ENCODE data around the gene RIIAD1. TPM values are rescaled to one million over a fixed set of nuclear protein-coding genes. Genes with fewer than 3 reads are reported as not detected.
A peak's percentile ranks its signal among the peaks of the same experiment; 100 is the strongest.

The RIIAD1 gene
- total RNA-seq, 1 donor from 2014 or later: 0.14 TPM

DNA sequence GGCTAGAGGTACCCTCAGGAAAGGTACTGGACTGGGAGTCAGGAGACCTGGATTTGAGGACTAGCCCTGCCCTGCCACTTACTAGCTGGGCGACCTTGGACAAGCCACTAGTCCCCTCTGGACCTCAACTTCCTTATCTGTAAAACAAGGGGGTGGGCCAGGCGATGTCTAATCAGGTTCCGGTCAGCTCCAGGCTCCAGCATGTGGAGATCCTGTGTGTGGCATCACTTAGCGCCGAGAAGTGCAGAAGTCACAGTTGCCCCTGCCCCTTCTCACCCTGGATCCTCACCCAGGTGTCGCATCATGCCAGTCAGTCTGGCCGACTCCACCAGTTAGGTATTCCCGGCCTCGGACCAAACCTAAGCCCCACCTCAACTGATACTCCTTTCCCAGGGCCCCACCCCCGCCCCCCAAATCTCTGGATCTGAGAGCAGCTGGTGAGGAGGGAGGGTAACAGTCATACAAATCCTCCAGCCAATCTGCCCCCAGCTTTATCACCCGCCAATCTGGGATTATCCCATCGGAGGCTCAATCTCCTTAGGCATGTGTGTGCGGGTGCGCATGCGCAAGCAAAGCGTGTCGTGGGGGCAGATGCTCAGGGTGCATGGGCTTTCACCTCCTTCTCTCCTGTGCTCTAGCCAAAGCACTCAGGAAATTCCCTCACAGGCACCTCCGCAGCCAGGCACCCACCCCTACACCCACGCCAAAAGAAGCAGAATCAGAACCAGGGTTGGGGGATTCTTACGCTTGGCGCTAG, 10.1 kb upstream of the RIIAD1 start:
- DNase-seq (ENCODE audit: low read depth, low spot score): no peak
- Mint-ChIP-seq H3K27me3 (ENCODE audit: low read depth) (peaks cover 9% of the 10 kb centered on the region), H3K36me3 (ENCODE audit: low read depth) (no peaks in the 10 kb centered on the region), H3K27ac (ENCODE audit: unreplicated experiment) (no peak overlapping the region), H3K9me3 (no peaks in the 10 kb centered on the region), H3K4me1 (peaks cover 33% of the 10 kb centered on the region), H3K4me3 (no peak overlapping the region)
- TF ChIP-seq, protein P1, sequence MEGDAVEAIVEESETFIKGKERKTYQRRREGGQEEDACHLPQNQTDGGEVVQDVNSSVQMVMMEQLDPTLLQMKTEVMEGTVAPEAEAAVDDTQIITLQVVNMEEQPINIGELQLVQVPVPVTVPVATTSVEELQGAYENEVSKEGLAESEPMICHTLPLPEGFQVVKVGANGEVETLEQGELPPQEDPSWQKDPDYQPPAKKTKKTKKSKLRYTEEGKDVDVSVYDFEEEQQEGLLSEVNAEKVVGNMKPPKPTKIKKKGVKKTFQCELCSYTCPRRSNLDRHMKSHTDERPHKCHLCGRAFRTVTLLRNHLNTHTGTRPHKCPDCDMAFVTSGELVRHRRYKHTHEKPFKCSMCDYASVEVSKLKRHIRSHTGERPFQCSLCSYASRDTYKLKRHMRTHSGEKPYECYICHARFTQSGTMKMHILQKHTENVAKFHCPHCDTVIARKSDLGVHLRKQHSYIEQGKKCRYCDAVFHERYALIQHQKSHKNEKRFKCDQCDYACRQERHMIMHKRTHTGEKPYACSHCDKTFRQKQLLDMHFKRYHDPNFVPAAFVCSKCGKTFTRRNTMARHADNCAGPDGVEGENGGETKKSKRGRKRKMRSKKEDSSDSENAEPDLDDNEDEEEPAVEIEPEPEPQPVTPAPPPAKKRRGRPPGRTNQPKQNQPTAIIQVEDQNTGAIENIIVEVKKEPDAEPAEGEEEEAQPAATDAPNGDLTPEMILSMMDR (conservative IDR thresholded peaks at IDR 0.05): no peak

DNA sequence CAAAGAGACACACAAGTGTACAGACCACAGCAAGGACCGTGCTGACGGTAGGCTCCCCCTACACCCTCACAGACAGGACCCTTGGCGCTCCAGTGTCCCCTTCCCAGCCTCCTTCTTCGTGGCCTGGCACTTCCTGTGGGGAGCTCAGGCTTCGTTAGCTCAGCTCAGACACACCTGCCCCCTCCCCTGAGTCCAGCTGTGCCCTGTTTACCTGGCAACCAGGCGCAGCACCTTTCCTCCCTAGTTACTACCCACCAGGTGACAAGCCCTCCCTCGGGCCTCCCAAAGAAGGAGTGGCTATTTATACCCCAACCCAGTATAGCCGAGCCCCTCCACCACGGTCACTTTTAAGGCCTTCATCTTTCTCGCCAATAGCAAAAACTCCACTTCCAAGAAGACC, 9.4 kb upstream of the RIIAD1 start:
- no peaks in the 10 kb centered on the region for H3K36me3 Mint-ChIP-seq (ENCODE audit: low read depth)
- no peak overlapping the region for H3K4me3 Mint-ChIP-seq
- H3K27me3 Mint-ChIP-seq (ENCODE audit: low read depth): peaks cover 13% of the 10 kb centered on the region
- H3K27ac Mint-ChIP-seq (ENCODE audit: unreplicated experiment): no peak overlapping the region
- H3K4me1 Mint-ChIP-seq: peaks cover 37% of the 10 kb centered on the region
- no peak for DNase-seq (ENCODE audit: low read depth, low spot score)
- H3K9me3 Mint-ChIP-seq: no peaks in the 10 kb centered on the region
- TF ChIP-seq, protein P1 (conservative IDR thresholded peaks at IDR 0.05): no peak

GRCh38 chr1:151713044-151713443, 8.3 kb upstream of the RIIAD1 start:
- Mint-ChIP-seq H3K4me3 (no peak overlapping the region), H3K27ac (ENCODE audit: unreplicated experiment) (no peak overlapping the region), H3K9me3 (no peaks in the 10 kb centered on the region), H3K27me3 (ENCODE audit: low read depth) (peaks cover 24% of the 10 kb centered on the region), H3K4me1 (peaks cover 48% of the 10 kb centered on the region), H3K36me3 (ENCODE audit: low read depth) (no peaks in the 10 kb centered on the region)
- no peak for DNase-seq (ENCODE audit: low read depth, low spot score)
- TF ChIP-seq, protein P1 (conservative IDR thresholded peaks at IDR 0.05): no peak

DNA sequence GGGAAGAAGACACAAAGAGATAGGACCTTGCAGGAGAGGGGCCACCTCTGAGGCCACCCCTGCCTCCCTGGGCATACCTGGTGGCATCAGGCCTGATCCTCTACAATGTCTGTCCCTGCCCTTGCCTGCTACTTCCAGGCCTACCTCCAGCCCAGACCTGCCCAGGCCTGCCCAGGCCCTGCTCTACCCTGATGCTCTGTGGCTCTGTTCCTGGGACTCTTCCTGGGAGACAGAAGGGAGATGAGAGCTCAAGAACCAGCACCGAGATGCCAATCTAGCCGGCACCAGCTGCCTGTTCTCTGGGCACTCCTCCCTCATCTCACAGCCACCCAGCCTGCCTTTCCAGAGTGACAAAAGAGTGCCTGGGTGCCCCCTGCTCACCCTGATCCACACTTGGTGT, 7.4 kb upstream of the RIIAD1 start:
- no peak for DNase-seq (ENCODE audit: low read depth, low spot score)
- TF ChIP-seq, protein P1 (conservative IDR thresholded peaks at IDR 0.05): no peak
- Mint-ChIP-seq H3K9me3 (no peaks in the 10 kb centered on the region), H3K36me3 (ENCODE audit: low read depth) (no peaks in the 10 kb centered on the region), H3K4me3 (peak overlapping the region; percentile 22), H3K27ac (ENCODE audit: unreplicated experiment) (no peak overlapping the region), H3K4me1 (peaks cover 54% of the 10 kb centered on the region), H3K27me3 (ENCODE audit: low read depth) (peaks cover 32% of the 10 kb centered on the region)

DNA sequence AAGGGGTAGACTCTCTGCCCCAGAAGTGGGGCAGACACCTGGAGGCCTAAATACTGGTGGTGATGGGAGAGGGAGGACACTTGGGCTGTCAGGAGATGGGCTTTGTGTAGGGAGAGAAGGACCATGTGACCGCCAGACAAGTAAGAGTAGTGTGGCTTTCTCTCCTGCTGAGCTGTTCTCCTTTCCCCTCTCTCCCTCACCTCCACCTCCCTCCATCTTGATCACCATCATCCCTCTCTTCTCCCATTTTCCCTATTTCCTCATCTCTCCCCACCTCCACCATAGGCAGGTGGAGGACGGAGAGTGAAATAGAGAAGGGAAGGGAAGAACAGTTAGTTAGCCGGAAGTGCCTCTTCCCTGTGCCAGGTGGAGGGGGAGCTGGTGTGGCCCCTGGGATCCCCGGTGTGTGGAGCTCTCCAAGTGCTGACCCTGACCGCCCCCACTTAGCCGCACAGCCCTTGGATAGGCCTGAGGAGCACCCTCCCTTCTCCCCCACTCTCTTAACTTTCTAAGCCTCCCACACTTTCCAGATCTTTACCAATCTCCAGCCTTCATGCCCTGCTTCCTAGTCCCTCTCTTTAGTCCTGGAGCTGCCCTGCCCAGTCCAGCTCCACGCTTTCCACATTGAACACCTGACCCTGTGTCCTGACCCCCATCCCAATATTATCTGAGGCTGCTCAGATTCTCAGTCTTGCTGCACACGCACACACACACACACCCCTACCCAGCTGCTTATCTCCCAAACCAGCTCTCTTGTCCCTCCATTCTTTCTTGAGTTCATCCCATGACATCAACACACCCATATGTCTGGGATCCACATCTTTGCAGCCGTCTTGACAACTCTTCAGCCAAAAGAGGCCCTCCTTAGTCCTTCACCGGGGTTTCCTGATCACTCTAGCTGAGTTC, 6.2 kb upstream of the RIIAD1 start:
- Mint-ChIP-seq H3K27ac (ENCODE audit: unreplicated experiment) (peak overlapping the region; percentile 78), H3K4me1 (peaks cover 44% of the 10 kb centered on the region), H3K9me3 (no peaks in the 10 kb centered on the region), H3K4me3 (peak overlapping the region; percentile 89), H3K27me3 (ENCODE audit: low read depth) (peaks cover 43% of the 10 kb centered on the region), H3K36me3 (ENCODE audit: low read depth) (no peaks in the 10 kb centered on the region)
- no peak for DNase-seq (ENCODE audit: low read depth, low spot score)
- TF ChIP-seq, protein P1 (conservative IDR thresholded peaks at IDR 0.05): no peak

Data from neural crest cell (in vitro differentiated cells).